DMS 273 (cell line): ENCODE results near the gene TRPC5OS.

Experiments
- DNase-seq: peaks from one replicate; lab custom pipeline; 2025; ENCODE audit not compliant: unreplicated experiment; lab: John Stamatoyannopoulos, UW

TRPC5OS gene

DNA sequence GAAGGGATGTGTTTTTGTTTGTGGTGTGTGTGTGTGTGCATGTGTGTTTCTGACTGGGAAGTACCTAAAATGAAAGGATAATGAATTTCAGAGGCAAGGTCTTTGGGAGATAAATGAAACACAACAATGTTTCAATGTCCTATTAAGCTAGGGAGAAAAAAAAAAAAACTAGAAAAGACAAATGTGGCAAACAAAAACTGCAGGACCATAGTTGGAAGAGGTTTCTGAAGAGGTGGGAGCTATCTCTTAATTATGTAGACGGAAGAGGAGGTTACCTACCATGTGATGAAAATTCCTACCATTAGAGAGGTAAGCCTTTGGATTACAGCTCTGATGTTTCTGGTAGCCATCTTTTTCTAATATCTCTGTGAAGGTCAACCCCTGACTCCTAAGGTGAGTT lies at the start of gene TRPC5OS:
Gene TRPC5OS, plus strand, starts transcription at position 301 of the 400 bp plus-strand sequence. CDS start 25,669 bp downstream, outside the sequence.
- no peak for DNase-seq

DNA sequence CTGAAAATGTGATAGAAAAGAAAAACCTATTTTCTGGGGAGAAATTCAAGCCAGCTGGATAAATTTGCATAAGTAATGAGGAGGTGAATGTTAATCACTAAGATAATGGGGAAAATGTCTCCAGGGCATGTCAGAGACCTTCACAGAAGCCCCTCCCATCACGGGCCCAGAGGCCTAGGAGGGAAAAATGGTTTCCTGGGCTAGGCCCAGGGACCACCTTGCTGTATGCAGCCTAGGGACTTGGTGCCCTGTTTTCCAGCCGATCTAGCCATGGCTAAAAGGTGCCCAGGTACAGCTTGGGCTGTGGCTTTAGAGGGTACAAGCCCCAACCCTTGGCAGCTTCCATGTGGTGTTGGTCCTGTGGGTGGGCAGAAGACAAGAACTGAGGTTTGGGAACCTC lies 46.6 kb upstream of the TRPC5OS start:
- no peak for DNase-seq

DNA sequence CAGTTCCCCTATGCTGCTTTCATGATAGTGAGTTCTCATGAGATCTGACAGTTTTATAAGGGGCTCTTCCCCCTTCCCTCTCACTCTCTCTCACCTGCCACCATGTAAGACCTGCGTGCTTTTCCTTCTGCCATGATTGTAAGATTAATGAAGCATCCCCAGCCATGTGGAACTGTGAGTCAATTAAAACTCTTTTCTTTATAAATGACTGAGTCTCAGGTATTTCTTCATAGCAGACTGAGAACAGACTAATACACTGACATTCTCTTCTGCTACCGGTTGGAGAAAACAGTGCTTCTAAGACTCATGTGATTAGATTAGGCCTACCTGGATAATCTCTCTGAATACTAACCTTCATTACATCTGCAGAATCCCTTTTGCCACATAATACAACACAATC lies 45.4 kb upstream of the TRPC5OS start:
- DNase-seq: no peak

DNA sequence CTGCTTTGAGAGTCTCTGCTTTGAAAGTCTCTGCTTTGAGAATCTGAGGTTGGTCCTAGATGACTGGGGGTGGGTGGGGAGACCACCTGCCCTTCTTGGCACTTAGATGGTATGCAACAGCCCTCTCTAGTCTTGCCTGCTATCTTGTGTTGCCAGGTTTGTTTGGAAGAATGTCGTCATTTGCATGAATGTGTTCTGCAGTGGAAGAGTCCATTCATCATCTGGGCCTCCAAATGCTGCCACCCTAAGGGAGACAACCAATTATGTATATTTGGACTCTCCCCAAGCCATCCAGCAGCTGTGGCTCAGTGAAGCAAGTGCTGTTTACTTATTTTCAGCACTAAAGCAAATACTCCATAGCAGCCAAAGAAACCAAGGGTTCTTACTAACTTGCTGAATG lies 44.6 kb upstream of the TRPC5OS start:
- peak; percentile 70 for DNase-seq

DNA sequence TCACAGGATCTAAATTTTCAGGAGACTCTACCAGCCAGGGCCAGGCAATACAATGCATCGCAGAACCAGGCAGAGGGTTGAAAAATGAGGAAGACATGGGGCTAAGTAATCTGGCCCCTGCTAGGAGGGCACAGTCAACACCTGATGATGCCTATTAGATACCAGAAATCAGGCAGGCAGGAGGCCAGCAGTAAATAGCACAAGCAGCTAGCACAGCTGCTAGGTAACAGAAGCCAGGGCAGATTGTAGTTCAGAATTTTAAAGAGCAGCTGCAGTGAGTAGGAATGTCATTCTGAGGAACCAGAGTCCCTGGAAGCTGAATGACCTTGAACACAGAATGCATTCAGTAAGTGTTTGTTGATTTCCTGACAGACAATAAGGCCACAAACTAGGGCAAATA lies 38.8 kb upstream of the TRPC5OS start:
- peak; percentile 86 for DNase-seq

DNA sequence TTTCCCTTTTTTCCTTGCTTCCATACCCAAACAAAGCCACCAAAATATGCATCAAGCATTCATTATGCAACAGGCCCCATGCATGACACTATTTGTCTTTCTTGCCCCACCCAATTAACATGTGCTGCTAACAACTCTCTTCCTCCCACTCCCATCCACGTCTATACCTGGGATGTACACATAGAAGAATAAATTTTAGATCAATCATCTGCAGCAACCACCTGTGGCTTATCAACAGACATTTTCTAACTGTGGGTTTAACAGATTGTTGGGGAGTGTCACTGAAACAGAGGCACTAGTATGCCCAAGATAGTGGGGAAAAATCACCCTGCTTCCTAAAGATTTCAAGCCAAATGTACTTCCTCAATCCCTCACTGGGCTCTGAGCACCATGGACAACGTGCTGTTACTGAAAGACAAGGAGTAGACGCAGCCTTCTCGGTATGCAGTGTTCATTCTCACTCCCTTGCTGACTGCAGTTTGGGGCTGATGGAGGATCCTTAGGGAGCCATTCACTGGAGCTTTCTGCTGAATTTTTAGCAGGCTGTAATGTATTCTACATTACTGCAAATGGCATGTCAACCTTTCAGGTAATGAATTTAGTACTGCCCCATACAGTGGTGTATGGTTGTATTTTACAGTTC lies 28.4 kb upstream of the TRPC5OS start:
- no peak for DNase-seq

DNA sequence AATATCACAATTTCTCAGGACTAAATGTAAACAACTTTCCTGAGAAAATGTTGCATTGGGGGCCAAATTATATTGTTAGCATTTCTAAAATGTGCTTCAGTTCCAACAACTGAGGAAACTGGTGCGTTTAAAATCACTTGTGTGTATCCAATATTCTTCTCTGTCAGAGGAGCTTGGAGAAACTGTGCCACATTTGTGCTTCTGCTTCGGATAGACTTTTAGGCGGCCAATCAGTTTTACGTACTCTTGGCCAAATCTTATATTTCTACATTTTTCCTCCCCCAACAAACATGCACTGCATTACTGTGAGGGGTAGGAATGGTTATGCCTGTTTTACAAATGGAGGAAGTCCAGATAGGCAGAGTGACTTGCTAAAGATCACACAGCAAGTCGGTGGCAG lies 27.4 kb upstream of the TRPC5OS start:
- DNase-seq: no peak

DNA sequence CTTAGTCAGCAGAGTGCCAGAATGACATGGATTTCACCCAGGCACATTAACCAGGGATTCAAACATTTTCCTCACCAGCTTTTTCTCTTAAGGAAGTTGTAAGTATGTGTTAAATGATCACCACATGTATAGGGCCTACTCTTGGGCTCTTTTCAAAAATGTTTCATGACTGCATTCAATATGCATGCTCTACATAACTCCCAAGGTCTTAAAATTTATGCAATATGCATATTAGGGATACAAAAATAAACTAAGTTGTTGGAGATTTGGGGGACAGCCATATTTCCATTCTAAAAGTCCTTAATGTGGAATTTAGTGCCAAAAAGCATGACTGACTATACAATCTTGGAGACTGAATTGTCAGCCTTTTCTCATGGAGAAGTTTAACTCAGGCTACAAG lies 25.0 kb upstream of the TRPC5OS start:
- DNase-seq: no peak

DNA sequence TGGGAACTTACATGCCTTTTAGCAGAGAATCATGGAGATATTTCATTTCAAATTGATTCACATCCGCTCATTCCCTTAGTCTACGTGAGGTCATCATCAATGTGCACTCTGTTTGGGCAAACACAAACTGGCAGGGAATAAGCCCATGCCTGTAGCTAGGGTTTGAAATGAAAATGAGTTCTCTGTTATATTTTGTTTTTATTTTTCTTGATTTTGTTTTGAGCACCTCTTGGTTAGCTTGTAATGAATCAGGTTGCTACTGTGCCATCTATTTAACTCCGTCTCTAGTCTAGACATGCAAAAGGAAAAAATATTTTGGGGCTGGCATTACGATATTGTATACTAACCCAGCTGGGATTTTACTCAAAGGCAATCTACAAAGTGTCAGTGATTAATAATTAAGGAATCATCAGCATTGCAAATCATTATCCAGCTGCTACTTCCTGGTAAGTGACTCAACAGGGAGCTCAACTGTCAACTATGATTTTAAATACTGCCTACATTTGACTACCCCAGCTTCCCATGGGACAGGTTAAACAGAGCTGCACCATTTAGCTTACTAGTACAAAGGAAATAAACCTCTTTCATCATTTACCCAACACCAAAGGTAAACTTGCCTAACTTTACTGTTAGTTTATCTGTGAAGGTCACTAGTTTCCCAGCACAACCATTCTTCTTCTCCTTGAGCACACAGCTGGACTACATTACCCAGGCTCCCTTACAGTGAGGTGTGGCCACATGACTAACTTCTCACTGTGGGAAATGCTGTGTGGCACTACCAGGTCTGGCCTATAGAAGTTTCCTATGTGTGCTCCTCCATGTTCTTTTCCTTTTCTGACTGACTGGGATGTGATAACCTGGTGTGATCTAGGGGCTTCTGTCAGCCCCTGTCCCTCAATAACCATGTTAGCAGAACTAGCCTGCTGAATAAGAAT lies 21.2 kb upstream of the TRPC5OS start:
- DNase-seq: peak; percentile 69

DNA sequence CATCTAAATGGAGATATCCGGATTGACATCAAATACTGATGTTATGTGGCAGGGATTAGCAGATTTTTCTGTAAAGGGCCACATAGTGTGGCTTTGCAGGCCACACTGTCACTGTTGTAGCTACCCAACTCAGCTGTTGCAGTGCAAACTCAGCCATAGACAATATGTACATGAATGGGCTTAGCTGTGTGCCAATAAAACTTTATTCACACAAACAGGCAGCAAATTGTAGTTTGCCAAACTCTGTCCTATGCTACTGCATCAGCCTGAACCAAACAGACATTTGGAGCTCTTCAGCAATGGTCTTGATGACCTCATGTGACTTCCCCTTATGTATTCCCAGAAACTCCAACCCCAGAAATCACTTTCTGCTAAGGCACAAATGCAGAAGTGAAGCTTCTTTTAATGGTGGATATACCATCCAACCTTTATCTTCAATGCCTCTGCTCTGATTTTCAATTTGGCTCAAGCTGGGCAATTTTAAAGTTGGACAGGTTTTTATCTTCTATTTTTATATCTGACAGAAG lies 18.4 kb upstream of the TRPC5OS start:
- no peak for DNase-seq

DNA sequence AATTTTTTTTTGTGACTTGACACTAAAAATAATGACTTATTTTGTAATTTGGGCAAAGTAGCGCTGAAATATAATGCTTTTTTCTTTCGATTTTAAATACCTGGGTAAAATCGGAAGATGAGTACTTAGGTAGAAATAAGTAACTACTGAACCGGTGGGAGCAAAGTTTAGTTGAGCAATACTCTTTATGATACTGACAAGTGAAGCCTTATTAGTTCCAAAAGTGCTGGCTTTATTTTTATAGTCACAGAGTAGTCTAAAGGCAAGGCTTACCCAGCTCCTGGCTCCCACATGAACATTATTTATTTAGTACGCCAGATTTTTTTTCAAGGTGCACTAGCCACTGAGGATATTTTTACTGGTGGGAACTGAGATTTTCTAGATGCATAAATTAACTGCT lies 14.4 kb upstream of the TRPC5OS start:
- DNase-seq: no peak

DNA sequence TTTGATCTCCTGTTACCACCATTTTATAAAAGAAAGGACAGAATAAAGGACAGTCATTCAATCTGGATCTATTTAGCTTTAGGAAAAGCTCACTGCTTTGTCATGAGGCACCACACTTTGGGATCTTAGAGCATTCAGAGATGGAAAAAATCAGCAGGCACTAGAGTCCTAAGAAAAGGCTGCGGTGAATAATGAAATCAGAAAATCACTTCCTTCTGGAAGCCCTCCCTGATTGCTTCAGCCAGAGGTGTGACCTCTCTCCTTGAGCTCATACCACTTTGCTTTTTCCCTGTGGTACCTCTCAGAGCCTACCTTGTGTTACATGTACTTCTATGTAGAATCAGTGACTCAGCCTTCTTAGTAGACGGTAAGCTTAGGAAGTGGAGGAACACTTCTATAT lies 8.7 kb upstream of the TRPC5OS start:
- no peak for DNase-seq

DNA sequence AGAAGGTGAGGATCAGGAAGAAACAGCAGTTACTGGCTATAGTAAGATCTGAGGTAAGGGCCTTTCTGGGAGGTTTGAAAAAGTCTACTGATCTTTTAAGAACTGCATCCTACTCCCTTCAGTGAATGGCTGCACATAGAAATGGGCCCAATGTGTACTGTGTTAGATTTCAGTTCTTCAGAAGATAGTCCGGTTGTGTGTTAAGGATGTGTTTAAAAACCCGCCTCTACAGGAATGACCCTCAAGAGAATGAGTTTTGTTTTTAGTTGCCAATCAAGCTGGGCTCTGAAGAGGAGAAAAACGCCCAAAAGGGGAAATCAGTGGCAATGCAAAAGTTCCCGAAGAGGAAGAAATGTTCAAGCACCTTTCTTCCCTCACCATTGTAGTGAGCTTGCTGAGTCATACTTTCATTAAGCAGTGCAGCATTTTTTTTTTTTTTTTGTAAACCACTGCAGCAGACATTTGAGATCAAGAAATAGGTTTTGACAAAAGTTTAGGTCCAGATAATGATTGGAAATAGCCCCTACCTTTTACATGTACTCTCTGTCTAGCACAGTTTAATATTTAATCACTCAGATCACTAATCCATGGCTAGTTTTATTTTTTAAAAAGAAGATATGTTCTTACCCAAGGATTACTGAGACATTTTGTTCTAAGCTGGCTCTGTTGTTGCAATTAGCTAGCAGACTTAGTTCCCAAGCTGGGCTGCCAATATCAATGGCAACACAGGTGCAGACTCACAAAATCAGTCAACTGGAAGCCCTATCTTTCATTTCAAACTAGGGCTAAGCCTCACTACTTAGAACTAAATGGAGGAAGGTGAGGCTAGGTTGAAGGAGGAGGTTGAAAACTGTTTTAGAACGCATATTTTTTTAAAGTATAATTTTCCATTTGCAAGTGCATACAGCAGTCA lies 7.0 kb upstream of the TRPC5OS start:
- peak; percentile 50 for DNase-seq

DNA sequence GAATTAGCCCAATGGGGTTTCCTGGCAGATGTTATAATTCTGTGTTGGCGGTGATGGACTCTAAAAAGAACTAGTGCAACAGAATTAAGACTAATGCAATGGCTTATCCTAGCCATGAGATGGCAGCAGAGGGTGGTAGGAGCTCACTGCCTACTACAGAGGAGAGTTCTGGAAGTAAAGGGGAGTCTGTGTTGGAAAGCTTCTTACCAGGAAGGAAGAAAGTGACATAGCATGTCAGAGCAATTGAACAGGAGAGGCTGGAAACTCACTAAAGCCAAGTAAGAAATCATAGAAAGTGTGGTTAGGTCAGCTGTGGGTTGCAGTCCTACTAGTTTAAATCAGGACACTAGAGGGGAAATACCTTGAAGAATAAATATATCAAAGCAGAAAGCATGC lies 6.3 kb upstream of the TRPC5OS start:
- peak; percentile 84 for DNase-seq

DNA sequence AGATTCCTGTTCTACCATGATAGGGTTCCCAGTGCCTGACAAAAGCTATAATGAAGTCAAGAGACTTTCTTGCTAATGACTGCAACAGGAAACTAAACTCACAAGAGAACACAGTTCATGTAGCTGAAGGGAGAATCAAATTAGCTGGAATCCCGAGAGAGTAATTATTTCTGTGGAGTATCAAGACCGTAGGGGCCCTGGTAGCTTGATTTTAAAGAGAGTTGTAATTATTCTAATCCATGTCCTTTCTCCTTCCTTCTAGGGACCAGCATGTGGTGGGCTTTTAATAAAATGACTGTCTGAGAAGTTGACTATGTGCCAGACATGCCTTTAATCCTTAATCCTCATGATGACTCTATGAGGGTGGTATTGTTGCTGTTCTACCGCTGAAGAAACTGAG lies 1.7 kb upstream of the TRPC5OS start:
- DNase-seq: no peak

DNA sequence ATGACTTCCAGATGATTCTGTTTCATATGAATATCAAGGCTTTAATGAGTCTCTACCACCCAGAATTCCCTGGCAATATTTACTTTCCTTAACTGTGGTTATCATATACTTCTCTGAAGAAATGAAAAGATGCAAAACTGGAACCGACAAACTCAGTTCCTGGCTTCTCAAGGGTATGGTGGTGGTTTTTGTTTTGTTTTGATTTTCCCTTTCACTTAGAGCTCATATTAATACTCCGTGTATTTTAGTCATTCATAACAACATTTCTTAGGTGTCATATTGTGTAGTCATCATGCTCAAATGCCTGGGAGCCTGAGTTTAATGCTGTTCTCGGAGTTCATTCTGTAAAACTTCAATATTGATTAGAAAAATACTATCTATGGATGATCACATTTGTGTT lies 665 bp downstream of the TRPC5OS start:
- DNase-seq: no peak

DNA sequence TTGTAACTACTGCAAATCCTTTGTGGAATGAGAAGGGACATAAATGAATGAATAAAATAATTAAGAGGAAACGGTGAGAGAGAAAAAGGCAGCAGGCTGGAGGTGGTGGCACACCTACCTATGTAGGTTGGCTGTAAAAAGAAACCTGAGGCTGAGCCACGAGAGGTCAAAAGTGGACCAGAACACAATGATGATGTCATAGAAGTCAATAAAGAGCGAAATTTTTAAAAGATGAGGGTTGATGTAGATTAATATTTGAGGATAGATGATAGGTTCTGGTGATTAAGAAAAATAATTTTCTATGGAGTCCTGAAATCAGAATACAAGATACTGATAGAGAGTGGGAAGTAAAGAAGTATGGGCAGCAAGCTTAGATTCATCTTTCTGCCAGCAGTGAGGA lies 1.7 kb downstream of the TRPC5OS start:
- DNase-seq: no peak

DNA sequence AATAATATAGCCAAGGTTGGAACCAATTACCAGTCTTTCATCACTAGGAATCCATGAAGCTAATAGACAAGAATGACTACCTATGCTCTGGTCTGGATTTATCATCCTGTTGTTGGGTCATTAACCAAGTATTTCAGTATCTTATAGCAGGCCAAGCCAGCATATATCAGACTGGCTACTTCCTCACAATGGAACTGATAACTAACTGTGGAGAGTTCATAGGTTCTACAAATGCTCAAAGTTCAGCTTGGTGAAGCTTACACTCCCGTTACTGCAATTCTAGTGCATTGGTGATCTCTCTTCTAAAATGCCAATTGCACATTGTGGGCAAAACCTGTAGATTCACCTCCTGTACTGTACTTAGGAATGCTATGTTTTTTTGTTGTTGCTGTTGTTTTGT lies 4.8 kb downstream of the TRPC5OS start:
- DNase-seq: no peak

DNA sequence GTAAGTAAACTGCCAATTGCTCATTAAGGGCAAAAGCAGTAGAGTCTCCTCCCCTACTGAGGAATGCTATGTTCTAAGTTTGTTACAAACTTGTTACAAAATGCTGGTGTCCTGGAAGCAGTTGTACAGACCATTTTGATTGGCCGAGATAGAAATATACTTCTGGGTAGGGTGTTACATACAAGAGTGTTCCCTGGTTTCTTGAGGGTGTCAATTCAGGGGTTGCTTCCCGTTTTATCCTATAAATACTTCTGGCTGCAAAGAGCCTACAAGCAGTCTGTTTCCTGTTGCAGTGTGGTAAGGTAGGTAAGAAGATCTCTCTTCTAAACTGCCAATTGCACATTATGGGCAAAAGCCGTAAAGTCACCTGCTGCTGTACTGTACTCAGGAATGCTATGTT lies 5.7 kb downstream of the TRPC5OS start:
- no peak for DNase-seq

DNA sequence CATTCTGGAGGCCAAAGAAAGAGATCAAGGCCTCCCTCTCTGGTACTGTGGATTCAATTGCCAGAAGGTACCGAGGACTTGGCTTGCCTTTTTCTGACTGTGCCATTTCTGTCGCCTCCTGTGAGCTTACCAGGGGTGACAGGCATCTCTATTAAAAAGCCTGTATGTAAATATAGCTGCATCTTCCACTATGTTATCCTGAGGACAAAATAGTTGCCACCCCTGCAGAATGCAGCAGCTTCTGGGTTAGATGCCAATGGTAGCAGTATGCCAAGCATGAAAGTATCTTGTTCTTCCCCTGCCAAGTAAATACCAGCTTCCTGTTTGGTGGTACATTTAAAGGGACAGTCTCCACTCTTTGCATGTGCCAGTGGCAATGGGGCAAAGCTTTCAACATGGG lies 10.7 kb downstream of the TRPC5OS start:
- no peak for DNase-seq

DNA sequence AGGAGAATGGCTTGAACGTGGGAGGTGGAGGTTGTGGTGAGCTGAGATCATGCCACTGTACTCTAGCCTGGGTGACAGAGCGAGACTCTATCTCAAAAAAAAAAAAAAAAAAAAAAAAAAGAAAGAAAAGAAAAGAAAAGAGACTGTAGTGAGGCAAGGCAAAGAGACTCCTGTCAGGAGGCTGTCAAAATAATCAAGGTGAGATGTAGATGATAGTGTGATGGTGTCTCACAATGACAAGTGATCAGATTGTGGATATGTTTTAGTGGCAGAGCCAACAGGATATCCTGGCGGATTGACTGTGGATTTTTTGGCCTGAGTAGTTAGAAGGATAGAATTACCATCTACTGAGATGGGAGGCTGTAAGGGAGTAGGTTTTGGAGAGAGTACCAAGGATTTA lies 12.6 kb downstream of the TRPC5OS start:
- DNase-seq: no peak
